Left forelimb (tissue), 1 donor: ENCODE measurements around the gene HS6ST2.
"Not testable (repeated sequence)": the region's sequence is repeated elsewhere in the genome, so short reads cannot be mapped to it uniquely, and the experiment has no call there.

Experiments
- DNase-seq: peaks from one replicate; pipeline ENCODE4 v3.0.0-alpha.2; 2018; ENCODE audit warnings: low spot score

The HS6ST2 gene

DNA sequence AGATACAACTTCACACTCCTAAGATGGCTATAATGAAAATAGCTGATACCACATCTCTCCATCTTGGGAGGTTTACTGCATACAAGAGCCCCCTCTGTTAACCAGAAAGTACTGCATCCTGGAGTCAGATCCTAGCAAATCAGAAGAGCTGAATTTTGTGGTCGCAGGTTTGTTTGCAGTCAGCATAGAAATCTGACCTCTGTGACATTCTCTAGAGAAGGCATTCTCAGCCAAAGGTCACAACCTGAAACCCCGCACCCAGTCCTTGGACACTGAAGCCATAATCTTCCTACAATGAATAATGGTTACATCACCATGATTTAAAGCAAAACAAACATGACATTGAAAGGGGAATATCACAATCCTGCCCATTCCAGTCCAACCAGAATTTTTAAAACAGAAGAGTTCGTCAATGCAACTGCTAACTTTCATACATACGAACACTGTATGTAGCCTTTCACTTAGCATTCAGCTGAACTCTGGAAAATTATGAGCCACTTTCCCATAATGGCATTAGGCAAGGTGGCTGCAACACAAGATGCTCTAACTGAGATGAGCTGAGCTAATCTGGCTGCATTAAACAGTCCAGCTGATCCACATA, 17.6 kb downstream of the HS6ST2 start:
- DNase-seq, result no peak

- no peak for DNase-seq
These were observed 25.3 kb downstream of the HS6ST2 start for GRCh38 chrX:132933170-132933569.

GRCh38 chrX:132924426-132924825, 34.0 kb downstream of the HS6ST2 start:
- no peak for DNase-seq

DNA sequence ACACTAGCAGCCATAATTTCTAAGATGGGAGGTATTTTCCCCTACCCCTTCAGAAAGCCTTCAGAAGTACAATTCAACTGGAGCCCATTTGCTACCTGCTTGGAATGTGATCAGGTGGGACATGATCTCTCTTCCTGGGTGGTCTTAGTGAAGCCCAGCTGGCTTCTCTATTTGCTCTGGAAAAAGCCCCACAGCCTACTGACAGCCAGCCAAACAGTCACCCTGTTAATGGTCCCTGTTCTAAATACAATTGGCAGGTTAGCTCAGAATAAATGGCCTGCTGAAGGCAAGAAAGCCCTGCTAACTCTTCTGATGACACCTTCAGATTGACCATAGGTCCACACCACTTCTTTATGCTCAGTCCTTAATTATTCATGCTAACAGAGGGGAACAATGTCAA, 39.9 kb downstream of the HS6ST2 start:
- DNase-seq, result no peak

GRCh38 chrX:132916349-132916748, 42.1 kb downstream of the HS6ST2 start:
- DNase-seq, result no peak

GRCh38 chrX:132909643-132910042, 48.8 kb downstream of the HS6ST2 start:
- DNase-seq, result no peak

GRCh38 chrX:132908891-132909290, 49.5 kb downstream of the HS6ST2 start:
- no peak for DNase-seq

DNA sequence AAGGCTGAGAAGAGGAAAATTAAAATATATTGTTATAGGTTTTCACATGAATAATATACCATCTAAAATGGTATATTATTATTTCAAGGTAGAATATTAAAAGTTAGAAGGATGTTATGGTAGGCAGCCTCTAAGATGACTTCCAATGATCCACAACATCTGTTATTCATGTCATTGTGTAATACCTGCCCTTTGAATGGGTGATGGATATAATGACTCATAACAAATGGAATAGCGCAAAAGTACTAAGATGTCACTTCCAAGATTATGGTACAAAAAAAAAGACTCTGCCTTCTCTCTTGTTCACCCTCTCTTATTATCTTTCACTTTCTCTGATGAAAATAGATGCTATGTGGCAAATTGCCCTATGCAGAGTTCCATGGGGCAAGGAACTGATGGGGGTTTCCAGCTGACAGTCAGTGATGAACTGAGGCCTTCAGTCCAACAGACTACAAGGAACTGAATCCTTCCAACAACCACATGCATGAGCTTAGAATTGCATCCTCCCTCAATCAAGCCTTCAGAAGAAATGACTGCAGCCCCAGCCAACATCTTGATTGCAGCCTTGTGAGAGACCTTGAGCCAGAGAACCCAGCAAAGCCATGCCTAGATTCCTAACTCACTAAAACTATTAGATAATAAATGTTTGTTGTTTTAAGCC, 57.7 kb downstream of the HS6ST2 start:
- DNase-seq, result no peak

DNA sequence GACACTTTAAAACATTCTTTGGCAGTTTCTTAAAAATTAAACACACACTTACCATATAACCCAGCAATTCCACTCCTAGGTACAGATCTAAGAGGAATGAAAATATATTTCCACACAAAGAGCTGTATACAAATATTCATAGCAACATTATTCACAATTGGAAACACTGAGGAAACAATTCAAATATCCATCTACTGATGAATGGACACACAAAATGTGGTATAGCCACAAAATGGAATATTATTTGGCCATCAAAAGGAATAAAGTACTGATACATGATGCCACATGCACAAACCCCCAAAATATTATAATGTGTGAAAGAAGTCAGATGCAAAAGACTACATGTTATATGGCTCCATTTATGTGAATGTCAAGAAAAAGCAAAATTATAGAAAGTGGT, 70.9 kb downstream of the HS6ST2 start:
- DNase-seq, result no peak

GRCh38 chrX:132883358-132883915, 75.0 kb downstream of the HS6ST2 start:
- DNase-seq, result no peak

DNA sequence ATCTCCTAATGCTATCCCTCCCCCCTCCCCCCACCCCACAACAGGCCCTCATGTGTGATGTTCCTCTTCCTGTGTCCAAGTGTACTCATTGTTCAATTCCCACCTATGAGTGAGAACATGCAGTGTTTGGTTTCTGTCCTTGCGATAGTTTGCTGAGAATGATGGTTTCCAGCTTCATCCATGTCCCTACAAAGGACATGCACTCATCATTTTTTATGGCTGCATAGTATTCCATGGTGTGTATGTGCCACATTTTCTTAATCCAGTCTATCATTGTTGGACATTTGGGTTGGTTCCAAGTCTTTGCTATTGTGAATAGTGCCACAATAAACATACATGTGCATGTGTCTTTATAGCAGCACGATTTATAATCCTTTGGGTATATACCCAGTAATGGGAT, 77.7 kb downstream of the HS6ST2 start:
- not testable (repeated sequence) for DNase-seq

GRCh38 chrX:132877954-132878536, 80.4 kb downstream of the HS6ST2 start:
- DNase-seq, result no peak

- peak; percentile 60 for DNase-seq
These were observed 81.7 kb downstream of the HS6ST2 start for GRCh38 chrX:132876523-132877338.

GRCh38 chrX:132875650-132876522, 82.5 kb downstream of the HS6ST2 start:
- DNase-seq, result no peak

DNA sequence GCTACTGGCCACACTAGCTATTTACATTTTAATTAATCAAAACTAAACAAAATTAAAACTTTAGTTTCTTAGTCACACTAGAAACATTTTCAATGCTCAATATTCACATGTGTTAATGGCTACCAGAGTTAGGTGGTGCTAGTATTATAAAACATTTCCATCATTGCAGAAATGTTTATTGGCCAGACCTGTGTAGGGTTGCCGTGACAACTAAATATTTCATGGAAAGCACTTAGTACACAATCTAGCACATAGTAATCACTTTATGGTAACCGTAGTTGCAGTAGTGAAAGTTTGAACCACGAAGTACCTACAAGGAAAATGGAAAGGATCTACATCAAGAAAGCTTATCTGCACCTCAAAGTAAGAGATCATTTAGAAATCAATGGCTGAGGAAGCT, 95.9 kb downstream of the HS6ST2 start:
- DNase-seq, result no peak

DNA sequence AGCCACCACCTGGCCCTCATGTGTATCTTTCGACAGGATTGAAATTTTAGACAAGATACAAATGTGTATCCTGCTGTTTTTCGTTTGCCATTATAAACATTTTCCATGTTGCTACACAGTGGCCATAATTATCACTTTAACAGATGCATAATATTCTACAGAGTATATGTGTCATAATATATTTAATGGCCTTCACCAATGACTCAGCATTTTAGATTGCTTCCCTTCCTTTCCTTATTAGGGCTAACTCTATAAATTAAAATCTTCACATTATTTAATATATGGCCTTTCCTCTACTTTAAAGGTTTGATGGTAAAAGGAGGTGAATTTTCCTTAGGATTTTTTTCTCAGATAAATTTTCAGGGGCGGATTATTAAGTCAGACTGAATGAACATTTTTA, 97.4 kb downstream of the HS6ST2 start:
- DNase-seq, result no peak

- DNase-seq, result no peak
These were observed 98.2 kb downstream of the HS6ST2 start for GRCh38 chrX:132860200-132860599.

DNA sequence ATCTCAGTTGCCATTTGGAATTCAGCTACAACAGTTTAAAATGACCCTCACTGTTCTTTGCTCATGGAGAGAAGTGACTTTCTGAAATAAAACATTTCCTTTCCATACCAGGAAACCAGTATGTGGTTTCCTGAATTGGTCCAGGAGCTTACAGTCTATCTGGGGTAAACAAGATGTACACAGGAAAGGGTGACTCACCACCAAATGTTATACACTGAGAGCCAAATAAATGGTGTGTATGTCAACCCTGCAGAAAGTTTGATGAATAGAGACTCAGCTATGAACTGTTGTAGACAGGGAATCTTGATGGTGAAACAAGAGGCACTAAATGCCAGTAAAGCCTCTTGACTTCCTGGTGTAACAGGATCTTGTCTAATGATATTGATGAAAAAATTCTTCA, 100.4 kb downstream of the HS6ST2 start:
- no peak for DNase-seq

GRCh38 chrX:132855780-132856341, 102.6 kb downstream of the HS6ST2 start:
- DNase-seq, result no peak

DNA sequence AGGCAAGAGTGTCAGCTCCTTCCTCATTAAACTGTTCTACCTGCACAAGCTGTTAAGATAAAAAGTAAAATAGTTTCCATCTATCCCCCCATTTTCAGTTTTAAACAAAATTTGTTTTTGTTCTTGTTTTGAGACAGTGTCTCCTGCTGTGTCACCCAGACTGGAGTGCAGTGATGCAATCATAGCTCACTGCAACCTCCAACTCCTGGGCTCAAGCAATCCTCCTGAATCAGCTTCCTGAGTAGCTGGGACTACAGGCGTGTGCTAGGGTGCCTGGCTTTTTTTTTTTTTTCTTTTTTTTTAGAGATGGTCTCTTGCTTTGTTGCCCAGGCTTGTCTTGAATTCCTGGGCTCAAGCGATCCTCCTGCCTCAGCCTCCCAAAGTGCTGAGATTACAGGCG, 105.4 kb downstream of the HS6ST2 start:
- DNase-seq, result no peak

GRCh38 chrX:132848296-132848970, 110.0 kb downstream of the HS6ST2 start:
- DNase-seq, result no peak
